Right ventricle myocardium inferior (tissue), 1 donor: ENCODE results near the gene MPC1. TPM values are rescaled to one million over a fixed set of nuclear protein-coding genes. Genes with fewer than 3 reads are reported as not detected.

Source experiments
- ATAC-seq: fragments of 200-7000 bp; cut with Tn5 transposase; one replicate; pipeline ENCODE4 v1.9.1; 2020; ENCODE audit warnings: mild to moderate bottlenecking, moderate library complexity
- DNase-seq: peaks from one replicate; pipeline ENCODE4 v3.0.0; 2021; ENCODE audit errors: missing footprints
- intact Hi-C: fragments of 100-400 bp; cut with DNase I; formaldehyde crosslinking; loops from one replicate; pipeline ENCODE4 v1.11.0; 2022
- long read RNA-seq: library from polyadenylated mRNA; unstranded; transcript quantifications from one replicate; pipeline ENCODE4 v2.0.0, GENCODE V29; 2021
- total RNA-seq: library from RNA; stranded (reverse); fragmentation: NEBNext Ultra II Directional; extraction: Animal tissue kit (Norgen Biotek cat#: 25700); gene quantifications from one replicate; pipeline ENCODE4 v1.2.1, GENCODE V29; 2021
- donor health status: DM: no; HTN: yes; CAD: no; lungs with severe emphysema.

Gene MPC1
- 381 TPM for total RNA-seq
- long read RNA-seq, transcript MPC1-201 (4 exons, 976 nt) = major isoform, 203 of 212 reads
- long read RNA-seq, partial matches to known transcripts = 3 of 212 reads
- long read RNA-seq, other reads (novel, unspliced or antisense) = 6 of 212 reads

DNA sequence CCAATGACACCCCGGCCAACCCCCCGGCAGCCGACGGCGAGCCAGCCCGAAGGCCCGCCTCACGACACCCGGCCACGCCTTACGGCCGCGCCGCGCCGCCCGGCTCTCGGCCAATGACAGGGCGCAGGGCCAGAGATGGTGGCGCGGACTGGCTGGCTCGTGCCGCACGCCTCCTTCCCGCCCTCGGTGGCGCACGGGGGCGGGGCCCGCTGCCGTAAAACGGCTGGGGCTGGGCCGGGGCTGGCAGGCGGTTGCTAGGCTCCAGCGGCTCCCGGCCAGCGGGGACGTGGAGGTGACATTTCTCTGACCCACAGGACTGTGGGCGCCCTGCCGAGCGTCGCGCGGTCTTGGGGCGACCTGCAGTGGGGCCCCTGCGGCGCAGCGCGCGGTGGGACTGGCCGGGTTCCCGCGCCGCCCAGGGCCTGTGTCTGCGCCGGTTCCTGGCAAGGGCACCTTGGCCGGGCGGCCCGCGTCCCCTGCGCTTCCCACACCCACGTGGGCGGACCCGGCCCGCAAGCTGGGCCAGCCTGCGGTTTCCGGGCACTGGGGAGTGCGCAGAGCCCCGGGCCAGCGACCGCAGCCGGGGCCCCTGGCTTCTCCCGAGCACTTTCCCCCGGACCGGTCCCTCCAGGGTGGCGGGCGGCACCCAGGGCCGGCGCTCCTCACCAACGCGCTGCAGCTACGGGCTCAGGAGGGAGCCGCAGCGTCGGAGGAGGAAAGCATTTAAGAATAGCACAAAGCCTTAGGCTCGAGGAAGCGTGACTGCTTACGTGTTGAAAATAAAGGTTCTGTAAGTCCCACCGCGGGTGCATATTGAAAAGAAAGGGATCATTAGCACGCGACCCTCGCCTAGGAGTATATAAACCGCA, at the start of gene MPC1:
MPC1 (minus strand) TSS at position 8 of the 869 bp plus-strand sequence. CDS start 64 bp downstream, outside the sequence.
- peak; percentile 98 for ATAC-seq
- peak; percentile 98 for DNase-seq
- intact Hi-C loops = loop anchor here (2.0 to 5.0 kb wide), 3 partner anchors 40 to 174 kb away; partner anchors contain the start of gene SFT2D1

GRCh38 chr6:166430269-166430668, 47.5 kb upstream of the MPC1 start:
- no peak for DNase-seq
- ATAC-seq = no peak
- intact Hi-C loops = no loop called here

GRCh38 chr6:166424431-166424830, 41.7 kb upstream of the MPC1 start:
- ATAC-seq = no peak
- intact Hi-C loops = no loop called here
- DNase-seq = no peak

GRCh38 chr6:166423781-166424180, 41.0 kb upstream of the MPC1 start:
- no peak for ATAC-seq
- intact Hi-C loops = no loop called here

GRCh38 chr6:166423051-166423745, 40.5 kb upstream of the MPC1 start:
- DNase-seq (no peak), ATAC-seq (no peak)
- intact Hi-C loops = no loop called here

More at GRCh38 chr6:166423781-166424180, 41.0 kb upstream of the MPC1 start:
- no peak for DNase-seq

- intact Hi-C loops = no loop called here
- no peak for DNase-seq
- ATAC-seq = no peak
Measured at GRCh38 chr6:166422201-166422940, 39.6 kb upstream of the MPC1 start.

- intact Hi-C loops = no loop called here
- peak; percentile 49 for ATAC-seq
- no peak for DNase-seq
Measured at GRCh38 chr6:166420351-166420750, 37.6 kb upstream of the MPC1 start.

DNA sequence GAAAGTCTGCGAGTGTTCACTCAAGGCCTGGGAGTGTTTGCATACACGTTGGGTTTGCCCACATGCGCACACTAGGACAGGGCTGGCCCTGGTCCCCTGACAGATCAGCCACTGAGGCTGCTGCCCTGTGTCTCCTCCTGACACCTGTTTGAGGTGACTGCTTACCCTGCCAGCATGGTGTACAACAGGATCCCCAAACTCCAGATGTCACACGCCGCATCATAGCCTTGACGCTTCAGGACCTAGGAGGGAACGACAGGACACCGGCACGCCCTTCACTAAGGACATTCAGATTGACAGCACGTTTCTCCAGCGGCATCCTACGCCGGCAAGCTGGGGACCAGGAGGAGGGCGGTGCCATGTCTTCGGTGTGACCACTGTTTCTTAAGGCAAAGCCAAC, 37.0 kb upstream of the MPC1 start:
- DNase-seq = no peak
- intact Hi-C loops = no loop called here
- ATAC-seq = no peak

- DNase-seq (no peak), ATAC-seq (no peak)
- intact Hi-C loops = no loop called here
Measured at GRCh38 chr6:166419286-166419685, 36.5 kb upstream of the MPC1 start.

DNA sequence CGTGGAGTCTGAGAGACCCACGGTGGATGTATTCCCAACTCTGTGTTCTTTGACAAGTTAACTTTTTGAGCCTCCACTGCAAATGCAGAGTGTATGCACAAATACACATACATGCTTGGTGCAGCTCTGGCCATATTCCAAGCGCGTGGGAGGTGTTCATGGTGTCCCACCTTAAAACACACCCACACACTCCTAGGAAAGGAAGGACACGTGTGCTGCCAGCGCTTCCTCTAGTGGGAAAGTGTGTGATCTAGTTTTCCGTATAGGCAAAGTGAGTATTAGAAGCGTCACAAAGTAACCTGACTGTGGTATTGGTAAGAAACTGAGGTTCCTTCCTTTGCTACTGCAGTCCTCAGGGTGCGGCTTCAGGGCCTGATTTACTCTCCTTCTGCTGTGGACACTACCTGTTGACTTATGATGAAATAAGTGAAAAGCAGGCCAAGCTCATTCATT, 36.0 kb upstream of the MPC1 start:
- no peak for DNase-seq
- intact Hi-C loops = no loop called here
- no peak for ATAC-seq

DNA sequence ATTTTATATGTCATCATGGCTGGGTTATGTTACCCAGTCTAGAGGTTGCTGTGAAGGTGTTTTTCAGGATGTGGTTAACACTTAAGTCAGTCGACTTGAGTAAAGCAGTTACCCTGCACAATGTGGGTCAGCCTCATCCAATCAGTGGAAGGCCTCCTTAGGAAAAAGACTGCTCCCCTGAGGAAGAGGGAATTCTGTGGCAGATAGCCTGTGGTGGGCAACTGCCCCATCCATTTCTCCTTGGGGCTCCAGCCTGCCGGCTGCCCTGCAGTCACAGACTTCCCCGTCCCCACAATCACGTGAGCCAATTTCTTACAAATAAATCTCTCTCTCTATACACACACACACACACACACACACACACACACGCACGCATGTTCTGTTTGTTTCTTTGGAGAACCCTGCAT, 34.5 kb upstream of the MPC1 start:
- DNase-seq = no peak
- intact Hi-C loops = no loop called here
- ATAC-seq = no peak

DNA sequence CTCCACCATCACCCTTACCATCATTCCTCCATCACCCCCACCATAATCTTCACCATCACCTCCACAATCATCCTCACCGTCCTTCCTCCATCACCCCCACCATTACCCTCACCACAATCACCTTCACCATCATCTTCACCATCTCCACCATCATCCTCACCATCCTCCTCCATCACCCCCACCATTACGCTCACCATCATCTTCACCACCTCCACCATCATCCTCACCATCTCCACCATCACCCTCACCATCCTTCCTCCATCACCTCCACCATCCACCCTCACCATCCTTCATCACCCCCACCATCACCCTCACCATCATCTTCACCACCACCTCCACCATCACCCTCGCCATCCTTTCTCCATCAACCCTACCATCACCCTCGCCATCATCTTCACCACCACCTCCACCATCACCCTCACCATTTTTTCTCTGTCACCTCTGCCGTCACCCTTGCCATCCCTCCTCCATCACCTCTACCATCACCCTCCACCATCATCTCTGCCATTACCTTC, 33.1 kb upstream of the MPC1 start:
- no peak for DNase-seq
- intact Hi-C loops = no loop called here
- ATAC-seq = no peak

GRCh38 chr6:166415306-166415705, 32.6 kb upstream of the MPC1 start:
- intact Hi-C loops = no loop called here
- no peak for ATAC-seq
- no peak for DNase-seq

DNA sequence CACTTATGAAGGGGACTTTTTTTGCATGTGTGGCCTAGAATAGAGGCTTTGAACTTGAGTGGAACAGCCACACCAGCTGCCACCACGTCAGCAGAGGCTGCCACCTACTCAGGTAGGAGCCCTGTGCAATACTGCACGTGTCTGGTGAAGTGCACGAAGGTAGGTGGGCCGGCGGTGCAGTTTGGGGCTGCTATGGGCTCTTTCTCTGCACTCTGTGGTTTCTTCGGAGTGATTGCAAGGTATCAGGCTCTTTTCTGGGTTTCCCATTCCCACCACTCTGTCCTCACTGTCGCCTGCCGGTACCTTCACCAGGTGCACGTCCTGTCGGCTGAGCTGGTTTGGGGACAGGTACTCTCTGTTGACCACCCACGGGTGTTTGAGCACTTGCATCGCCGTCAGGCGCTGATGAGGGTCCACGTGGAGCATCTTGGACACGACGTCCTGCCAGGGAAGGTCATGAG, 30.8 kb upstream of the MPC1 start:
- intact Hi-C loops = no loop called here
- ATAC-seq (no peak), DNase-seq (no peak)

- intact Hi-C loops = no loop called here
- ATAC-seq (no peak), DNase-seq (no peak)
Measured at GRCh38 chr6:166412911-166413384, 30.2 kb upstream of the MPC1 start.

GRCh38 chr6:166412156-166412910, 29.6 kb upstream of the MPC1 start:
- no peak for ATAC-seq
- no peak for DNase-seq
- intact Hi-C loops = no loop called here

DNA sequence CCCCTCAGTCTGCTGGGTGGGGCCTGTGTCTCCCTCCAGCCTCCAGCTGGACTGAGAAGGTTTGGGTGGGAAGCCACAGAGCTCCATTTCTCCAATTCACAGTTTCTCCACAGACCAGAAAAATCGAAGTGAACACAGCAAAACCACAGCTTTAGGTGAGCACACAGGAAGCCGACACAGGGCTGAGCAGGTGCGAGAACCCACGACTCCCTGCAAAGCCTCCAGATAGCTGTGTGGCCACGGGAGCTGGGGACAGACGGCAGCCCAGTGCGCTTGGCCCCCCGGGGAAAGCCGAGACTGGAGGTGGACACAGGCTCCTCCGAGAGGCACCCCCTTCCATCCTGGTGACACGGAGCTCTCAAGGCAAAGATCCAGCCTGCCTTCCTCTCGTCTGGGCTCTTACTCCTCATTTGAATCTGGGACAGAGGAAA, 29.0 kb upstream of the MPC1 start:
- ATAC-seq (no peak), DNase-seq (no peak)
- intact Hi-C loops = no loop called here

DNA sequence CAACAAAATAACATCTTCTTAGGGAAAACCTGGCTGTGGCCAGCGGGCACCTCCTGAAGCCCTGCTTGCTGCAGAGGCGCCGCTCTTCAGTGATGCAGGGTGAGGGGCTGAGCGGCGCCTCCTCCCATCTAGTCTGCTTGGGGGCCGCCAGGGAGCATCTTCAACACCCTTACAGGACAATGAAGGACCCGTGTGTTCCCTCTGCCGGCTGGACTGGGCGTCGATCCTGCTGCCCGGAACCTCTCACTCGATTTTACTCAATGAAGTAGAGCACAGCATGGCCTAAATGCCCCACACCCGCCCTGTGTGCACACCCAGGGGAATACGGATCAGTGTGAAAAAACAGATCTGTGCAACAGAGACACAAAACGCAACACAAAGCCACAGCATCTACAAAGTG, 28.5 kb upstream of the MPC1 start:
- DNase-seq = no peak
- ATAC-seq = no peak
- intact Hi-C loops = no loop called here
